D341Med (cell line): ENCODE results near the gene HNMT.
"Not testable (repeated sequence)": the region's sequence is repeated elsewhere in the genome, so short reads cannot be mapped to it uniquely, and the experiment has no call there.

Experiments
- DNase-seq: peaks from one replicate; pipeline ENCODE4 v3.0.0; 2012; ENCODE audit warnings: low spot score

HNMT gene

GRCh38 chr2:138012968-138013367 lies 48.7 kb downstream of the HNMT start:
- no peak for DNase-seq

- DNase-seq = no peak
These were observed 49.4 kb downstream of the HNMT start for GRCh38 chr2:138013639-138014038.

- no peak for DNase-seq
These were observed 51.2 kb downstream of the HNMT start for GRCh38 chr2:138015494-138015893.

GRCh38 chr2:138016351-138017087 lies 52.2 kb downstream of the HNMT start:
- no peak for DNase-seq

GRCh38 chr2:138017824-138018223 lies 53.6 kb downstream of the HNMT start:
- no peak for DNase-seq

DNA sequence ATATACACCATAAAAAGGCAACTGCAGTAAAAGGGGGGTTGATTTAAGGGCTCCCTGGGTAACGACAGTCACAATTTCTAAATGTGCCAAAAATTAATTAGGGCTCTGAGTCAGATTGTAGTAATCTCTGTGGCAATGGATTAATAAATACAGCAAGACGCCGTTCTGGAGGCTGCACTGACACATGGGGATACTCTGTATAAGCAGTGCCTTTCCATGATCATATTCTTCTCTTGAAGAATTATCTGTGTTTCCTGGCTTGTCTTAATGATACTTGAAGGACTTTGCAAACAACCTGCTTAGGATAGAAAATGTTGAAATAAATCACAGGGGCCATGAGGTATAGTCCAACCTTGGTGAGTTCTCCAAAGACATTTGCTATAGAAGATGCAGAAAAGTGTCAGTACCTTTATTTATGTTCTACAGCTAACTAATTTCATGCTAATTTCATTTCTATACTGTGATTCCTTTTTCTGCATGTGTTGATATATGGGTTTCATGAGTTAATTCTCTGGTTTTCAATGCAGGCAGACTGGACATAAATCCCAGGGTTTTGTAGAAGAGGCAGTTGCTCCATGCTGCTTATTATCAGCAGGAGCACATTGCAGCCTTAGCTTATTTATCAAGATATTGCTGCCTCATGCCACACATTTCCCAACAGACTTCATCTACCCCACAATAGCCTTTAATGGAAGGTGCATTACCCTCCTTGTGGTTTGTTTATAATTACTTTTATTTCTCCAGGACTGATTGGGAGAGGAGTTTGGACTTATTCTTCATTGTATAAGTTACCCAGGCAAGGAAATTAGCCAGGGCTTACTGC lies 54.8 kb downstream of the HNMT start:
- no peak for DNase-seq

- no peak for DNase-seq
These were observed 56.2 kb downstream of the HNMT start for GRCh38 chr2:138020432-138020831.

- DNase-seq = no peak
These were observed 56.9 kb downstream of the HNMT start for GRCh38 chr2:138021154-138021553.

DNA sequence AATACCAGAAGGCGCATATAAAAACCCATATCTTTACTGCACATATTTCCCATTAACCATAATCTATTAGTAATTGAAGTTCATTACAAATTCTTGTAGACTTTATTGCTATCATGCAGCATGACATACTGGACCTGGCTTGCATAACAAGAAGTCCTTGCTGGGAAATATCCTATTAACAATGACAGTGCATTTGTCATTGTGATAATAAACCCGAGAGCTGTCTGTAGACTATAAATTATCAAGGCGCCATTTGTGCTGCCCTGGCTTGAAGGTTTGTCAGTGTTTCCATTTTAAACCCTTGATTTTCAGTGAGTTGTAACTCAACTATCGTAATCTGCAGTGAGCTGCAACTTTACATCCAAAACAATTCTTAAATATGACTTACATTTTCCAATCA lies 59.0 kb downstream of the HNMT start:
- DNase-seq = no peak

- no peak for DNase-seq
These were observed 59.7 kb downstream of the HNMT start for GRCh38 chr2:138023976-138024375.

DNA sequence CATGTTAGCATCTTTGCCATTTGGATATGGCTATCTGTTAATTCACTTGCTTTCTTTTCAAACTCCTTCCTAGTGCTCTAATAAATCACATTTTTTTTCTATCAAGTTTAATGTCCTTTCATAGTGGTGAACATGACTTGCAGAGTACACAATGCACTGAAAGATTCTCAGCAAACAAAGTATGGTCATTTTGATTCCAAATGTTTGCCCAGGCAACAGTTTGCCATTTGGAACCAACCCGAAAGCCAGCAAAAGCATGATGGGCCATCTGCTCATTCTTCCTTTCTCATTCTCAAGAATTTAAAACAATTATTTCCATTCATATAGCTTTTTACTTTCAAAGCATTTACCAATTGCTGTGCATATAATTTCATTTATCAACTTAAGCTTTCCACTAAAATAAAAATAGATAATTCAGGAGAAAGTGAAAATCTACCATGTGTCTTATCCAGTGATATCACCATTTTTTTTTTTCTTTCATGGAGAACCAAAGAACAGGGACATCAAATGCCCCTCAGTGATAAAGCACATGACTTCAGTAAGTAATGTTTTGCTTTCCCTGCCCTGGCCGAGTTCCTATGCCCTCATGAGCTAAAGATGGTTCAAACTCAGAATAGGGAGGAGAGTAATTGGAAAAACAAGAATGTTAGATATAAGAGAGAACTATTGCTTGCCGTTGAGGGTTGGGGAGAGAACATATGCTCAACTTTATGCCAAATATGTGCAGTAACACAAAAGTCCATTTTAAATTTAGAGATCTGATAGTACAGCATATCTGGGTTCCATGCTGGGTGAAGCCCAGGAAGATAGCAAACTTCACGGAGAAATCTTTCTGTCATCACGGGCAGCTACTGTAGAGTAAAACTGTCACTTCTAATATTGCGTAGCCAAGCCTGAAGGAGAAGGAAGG lies 62.1 kb downstream of the HNMT start:
- DNase-seq = no peak

GRCh38 chr2:138028538-138028937 lies 64.3 kb downstream of the HNMT start:
- no peak for DNase-seq

- no peak for DNase-seq
These were observed 65.0 kb downstream of the HNMT start for GRCh38 chr2:138029276-138029675.

- DNase-seq = no peak
These were observed 66.2 kb downstream of the HNMT start for GRCh38 chr2:138030459-138030858.

GRCh38 chr2:138032334-138032733 lies 68.1 kb downstream of the HNMT start:
- no peak for DNase-seq

DNA sequence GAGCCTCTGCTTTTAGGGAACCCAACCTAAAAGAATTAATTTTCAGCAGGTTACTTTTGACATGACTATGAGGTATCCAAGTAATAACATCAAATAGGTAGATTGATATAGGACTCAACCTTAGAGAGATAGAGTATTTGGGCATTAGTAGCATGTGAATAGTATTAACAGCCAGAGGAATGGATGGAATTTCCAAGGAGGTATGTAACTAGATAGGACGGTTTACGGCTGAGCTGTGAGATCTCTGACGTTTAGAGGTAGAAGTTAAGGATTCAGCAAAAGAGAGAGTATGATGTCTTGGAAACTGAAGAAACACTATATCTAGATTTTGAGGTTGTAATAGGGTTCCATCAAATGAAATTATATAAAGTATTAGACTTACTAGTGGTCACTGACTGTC lies 70.3 kb downstream of the HNMT start:
- DNase-seq = no peak

DNA sequence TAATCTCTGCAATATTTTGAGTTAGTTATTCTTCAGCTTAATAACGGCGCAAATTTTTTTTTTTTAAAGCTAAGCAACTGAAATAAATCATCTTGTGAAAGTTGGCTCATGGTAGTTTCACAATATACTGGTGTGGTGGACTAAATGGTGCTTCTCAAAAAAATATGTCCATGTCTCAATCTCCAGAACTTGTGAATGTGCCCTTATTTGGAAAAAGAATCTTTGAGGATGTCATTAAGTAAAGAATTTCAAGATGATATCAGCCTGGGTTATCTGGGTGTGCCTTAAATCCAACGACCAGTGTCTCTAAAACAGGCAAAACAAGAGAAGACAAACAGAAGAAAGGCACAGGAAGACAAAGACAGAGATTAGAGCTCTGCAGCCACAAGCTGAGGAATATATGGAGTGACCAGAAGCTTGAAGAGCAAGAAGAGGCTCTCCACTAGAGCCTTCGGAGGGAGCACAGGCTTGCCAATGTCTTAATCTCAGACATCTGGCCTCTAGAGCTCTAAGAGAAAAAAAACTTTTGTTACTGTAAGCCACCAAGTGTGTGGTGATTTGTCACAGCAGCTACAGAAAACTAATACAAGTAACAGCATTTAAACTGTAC lies 71.4 kb downstream of the HNMT start:
- no peak for DNase-seq

- DNase-seq = no peak
These were observed 72.2 kb downstream of the HNMT start for GRCh38 chr2:138036522-138036921.

GRCh38 chr2:138037090-138037489 lies 72.8 kb downstream of the HNMT start:
- no peak for DNase-seq

GRCh38 chr2:138040616-138041015 lies 76.3 kb downstream of the HNMT start:
- no peak for DNase-seq

DNA sequence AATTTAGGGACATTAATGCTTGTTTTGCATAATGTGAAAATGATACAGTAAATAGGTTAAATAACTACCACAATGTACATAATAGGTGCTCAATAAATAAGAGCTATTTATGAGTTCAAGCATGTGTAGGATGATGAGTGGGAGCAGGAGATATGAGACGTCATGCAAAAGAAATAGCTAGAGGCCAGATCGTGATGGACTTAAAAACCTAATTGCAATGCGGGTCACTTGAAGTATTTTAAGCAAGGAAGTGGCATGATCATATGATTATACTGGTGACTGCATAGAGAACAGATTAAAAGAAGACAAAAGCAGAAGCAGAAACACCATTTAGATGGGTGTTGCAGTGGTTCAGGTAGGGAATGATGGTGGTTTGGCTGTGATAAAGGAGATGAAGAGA lies 78.0 kb downstream of the HNMT start:
- no peak for DNase-seq

DNA sequence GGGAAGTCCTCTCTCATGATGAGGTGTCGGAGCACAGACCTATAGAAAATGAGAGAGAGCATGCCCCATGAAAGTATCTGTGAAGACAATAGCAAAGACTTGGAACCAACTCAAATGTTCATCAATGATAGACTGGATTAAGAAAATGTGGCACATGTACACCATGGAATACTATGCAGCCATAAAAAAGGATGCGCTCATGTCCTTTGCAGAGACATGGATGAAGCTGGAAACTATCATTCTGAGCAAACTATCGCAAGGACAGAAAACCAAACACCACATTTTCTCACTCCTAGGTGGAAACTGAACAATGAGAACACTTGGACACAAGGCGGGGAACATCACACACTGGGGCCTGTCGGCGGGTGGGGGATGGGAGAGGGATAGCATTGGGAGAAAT lies 79.3 kb downstream of the HNMT start:
- not testable (repeated sequence) for DNase-seq
